GOT3 (cell line): ENCODE data around the gene SKA2.
"Not testable (repeated sequence)": the region's sequence is repeated elsewhere in the genome, so short reads cannot be mapped to it uniquely, and the experiment has no call there.

ENCODE experiments used
- DNase-seq: peaks from one replicate; lab custom pipeline; 2025; ENCODE audit warnings: mixed read lengths; lab: John Stamatoyannopoulos, UW

The SKA2 gene

GRCh38 chr17:59154721-59155438, at the start of gene SKA2:
Gene SKA2 (minus strand): TSS chr17:59155186. CDS start chr17:59155163, 23 bp downstream.
- peak; percentile 99 for DNase-seq

- no peak for DNase-seq
These were observed 47.3 kb upstream of the SKA2 start for GRCh38 chr17:59202320-59202719.

- DNase-seq, result no peak
These were observed 44.4 kb upstream of the SKA2 start for GRCh38 chr17:59199398-59199797.

GRCh38 chr17:59193336-59193862, 38.4 kb upstream of the SKA2 start:
- no peak for DNase-seq

- no peak for DNase-seq
These were observed 35.8 kb upstream of the SKA2 start for GRCh38 chr17:59190806-59191205.

- no peak for DNase-seq
These were observed 31.9 kb upstream of the SKA2 start for GRCh38 chr17:59186850-59187249.

GRCh38 chr17:59185997-59186396, 31.0 kb upstream of the SKA2 start:
- no peak for DNase-seq

- DNase-seq, result no peak
These were observed 26.5 kb upstream of the SKA2 start for GRCh38 chr17:59181481-59181880.

- no peak for DNase-seq
These were observed 25.6 kb upstream of the SKA2 start for GRCh38 chr17:59180626-59181025.

GRCh38 chr17:59179601-59180000, 24.6 kb upstream of the SKA2 start:
- DNase-seq, result not testable (repeated sequence)

- DNase-seq, result no peak
These were observed 23.4 kb upstream of the SKA2 start for GRCh38 chr17:59178266-59178985.

GRCh38 chr17:59175076-59175475, 20.1 kb upstream of the SKA2 start:
- no peak for DNase-seq

GRCh38 chr17:59174671-59175070, 19.7 kb upstream of the SKA2 start:
- no peak for DNase-seq

- DNase-seq, result no peak
These were observed 17.5 kb upstream of the SKA2 start for GRCh38 chr17:59172436-59173004.

- DNase-seq, result no peak
These were observed 12.6 kb upstream of the SKA2 start for GRCh38 chr17:59167571-59168001.

- DNase-seq, result no peak
These were observed 11.0 kb upstream of the SKA2 start for GRCh38 chr17:59165933-59166342.

- no peak for DNase-seq
These were observed 6.5 kb upstream of the SKA2 start for GRCh38 chr17:59161477-59161876.

- DNase-seq, result no peak
These were observed 5.4 kb upstream of the SKA2 start for GRCh38 chr17:59160157-59161025.

GRCh38 chr17:59155439-59156177, 622 bp upstream of the SKA2 start, which contains the start of gene PRR11:
Gene PRR11 (plus strand): TSS chr17:59155746. CDS start chr17:59169753, 14,007 bp downstream.
- peak; percentile 99 for DNase-seq

GRCh38 chr17:59154292-59154720, 680 bp downstream of the SKA2 start:
- DNase-seq, result peak; percentile 33

- DNase-seq, result no peak
These were observed 2.1 kb downstream of the SKA2 start for GRCh38 chr17:59152925-59153324.
